RWPE1 (cell line): ENCODE data around the gene EMID1.
A peak's percentile ranks its signal among the peaks of the same experiment; 100 is the strongest.
"Not testable (repeated sequence)": the region's sequence is repeated elsewhere in the genome, so short reads cannot be mapped to it uniquely, and the experiment has no call there.

Source experiments
- CTCF ChIA-PET: fragments of 350-600 bp; sonication (Branson Sonifier 250); formaldehyde crosslinking; extraction: SDS; loops from one replicate; lab custom pipeline; 2021; lab: Yijun Ruan, JAX
- POLR2A ChIA-PET: fragments of 400-600 bp; formaldehyde crosslinking; extraction: SDS; loops from one replicate; lab custom pipeline; 2020; ENCODE audit warnings: antibody characterized with exemption; ENCODE audit not compliant: low non-redundant PET; lab: Yijun Ruan, JAX
- DNase-seq: peaks from one replicate; pipeline ENCODE4 v3.0.0; 2012; ENCODE audit warnings: low spot score
- H3K27ac ChIP-seq: fragments of 450-650 bp; 2 replicates; pipeline ENCODE4 v1.5.1; 2017
- CTCF ChIP-seq: fragments of 450-650 bp; conservative IDR thresholded peaks from 2 replicates; pipeline ENCODE4 v1.5.1; 2017; ENCODE audit warnings: low read depth, mild to moderate bottlenecking

EMID1 gene

DNA sequence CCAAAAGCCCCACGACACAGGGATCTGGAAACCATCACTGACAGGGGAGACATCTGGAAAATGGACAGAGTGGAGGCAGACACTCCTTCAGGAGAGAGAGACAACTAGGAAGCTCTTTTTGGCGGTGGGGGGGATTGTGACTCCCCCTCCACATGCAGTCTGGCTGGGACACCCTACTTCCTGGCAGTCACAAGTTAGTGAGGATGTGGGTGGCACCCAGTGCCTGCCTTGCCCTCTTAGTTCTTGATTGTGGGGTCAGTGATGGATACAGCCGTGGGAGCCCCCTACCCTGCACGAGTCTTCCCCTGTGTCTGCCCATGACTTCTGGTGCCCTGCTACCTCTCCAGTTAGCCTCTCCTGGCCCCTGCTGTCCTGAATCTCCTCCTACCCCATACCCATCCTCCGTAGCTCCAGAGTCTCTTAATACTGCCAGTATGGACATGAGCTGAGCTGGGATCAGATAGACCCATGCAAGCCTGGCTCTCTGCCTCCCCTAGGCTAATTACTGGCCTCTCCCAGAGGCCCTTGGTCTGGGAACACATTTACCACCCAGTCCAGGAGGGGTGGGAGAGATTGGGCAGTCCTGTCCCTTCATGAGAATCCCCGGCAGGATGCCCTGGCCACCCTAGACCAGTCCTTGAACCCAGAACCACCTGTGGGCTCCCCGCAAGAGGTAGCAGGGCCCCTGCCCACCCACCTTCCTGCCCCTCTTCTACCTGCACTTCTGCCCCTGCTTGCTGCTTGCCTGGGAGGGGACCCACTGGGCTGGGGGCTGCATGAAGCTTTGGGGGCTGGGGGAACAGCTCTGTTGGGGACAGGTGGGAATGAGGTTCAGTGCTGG, 39.3 kb downstream of the EMID1 start:
- no peak for DNase-seq
- H3K27ac ChIP-seq, result no peak overlapping the region
- TF ChIP-seq CTCF, result no peak
- ChIA-PET POLR2A (no interaction called here), CTCF (interaction anchor here (0.6 to 1.3 kb wide), 13 partner anchors 8 to 1195 kb away, joined by 3 to 8 read pairs (median 3); no protein-coding TSS in a partner anchor)

GRCh38 chr22:29245626-29246385, 40.1 kb downstream of the EMID1 start:
- ChIA-PET CTCF (interaction anchor here (0.6 to 1.3 kb wide), 19 partner anchors 9 to 1195 kb away, joined by 3 to 8 read pairs (median 3); no protein-coding TSS in a partner anchor), POLR2A (no interaction called here)
- peak; percentile 42 for DNase-seq
- TF ChIP-seq CTCF, result peak; percentile 96
- H3K27ac ChIP-seq, result no peak overlapping the region

- DNase-seq, POLR2A ChIA-PET, H3K27ac ChIP-seq: not testable (repeated sequence)
- CTCF ChIA-PET, result interaction anchor here (0.6 kb wide), 1 partner anchor 45 kb away, joined by 3 read pairs; no protein-coding TSS in a partner anchor
These were observed 42.2 kb downstream of the EMID1 start for GRCh38 chr22:29247891-29248290.

- TF ChIP-seq CTCF, result no peak
- ChIA-PET POLR2A (no interaction called here), CTCF (no interaction called here)
- no peak for DNase-seq
- no peak overlapping the region for H3K27ac ChIP-seq
These were observed 45.6 kb downstream of the EMID1 start for GRCh38 chr22:29251265-29251664.

DNA sequence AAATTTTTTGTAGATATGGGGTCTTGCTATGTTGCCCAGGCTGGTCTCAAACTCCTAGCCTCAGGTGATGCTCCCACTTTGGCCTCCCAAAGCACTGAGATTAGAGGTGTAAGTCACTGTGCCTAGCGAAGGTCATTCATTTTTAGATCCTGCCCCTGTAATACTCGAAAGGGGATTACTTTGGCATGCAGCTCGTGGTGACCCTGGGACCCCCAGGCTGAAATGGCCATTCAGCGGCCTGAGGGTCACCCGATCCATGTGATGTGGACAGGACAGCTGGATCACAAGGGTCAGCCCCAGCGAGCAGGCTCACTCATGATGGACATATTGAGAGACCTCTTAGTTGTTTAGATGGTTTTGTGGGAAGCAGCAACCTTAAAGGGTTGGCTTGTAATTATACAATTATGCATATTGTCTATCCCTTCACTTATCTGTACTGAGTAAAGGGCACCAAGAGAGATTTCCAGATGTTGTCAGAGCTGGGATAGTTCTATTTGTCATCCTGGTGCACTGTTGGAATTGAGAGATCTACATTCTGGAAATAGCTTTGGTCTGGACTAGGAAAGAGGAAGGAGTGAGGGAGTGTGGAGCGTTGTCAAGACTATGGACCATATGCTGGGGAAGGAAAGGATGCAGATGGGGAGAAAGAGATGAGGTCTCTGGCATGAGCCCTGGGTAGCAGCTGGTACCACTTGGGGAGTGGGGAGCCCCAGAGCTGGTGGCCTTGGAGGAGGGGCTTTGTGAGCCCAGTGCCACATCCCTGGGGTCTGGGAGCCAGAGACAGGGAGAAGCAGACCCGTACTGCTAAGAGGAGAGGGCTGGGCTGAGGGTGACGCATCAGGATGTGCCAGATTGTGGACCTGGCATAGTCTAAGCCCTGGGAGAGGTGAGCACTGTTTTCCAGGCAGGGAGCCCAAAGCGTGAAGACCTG, 46.5 kb downstream of the EMID1 start:
- CTCF ChIA-PET, result interaction anchor here (0.6 to 1.0 kb wide), 2 partner anchors 98 to 820 kb away, joined by 3 read pairs; no protein-coding TSS in a partner anchor
- no peak overlapping the region for H3K27ac ChIP-seq
- POLR2A ChIA-PET, result no interaction called here
- no peak for DNase-seq
- TF ChIP-seq CTCF, result no peak

- CTCF ChIA-PET, result interaction anchor here (0.7 kb wide), 1 partner anchor 182 kb away, joined by 3 read pairs; no protein-coding TSS in a partner anchor
- no peak for DNase-seq
- POLR2A ChIA-PET, result no interaction called here
- TF ChIP-seq CTCF, result no peak
- H3K27ac ChIP-seq, result no peak overlapping the region
These were observed 48.0 kb downstream of the EMID1 start for GRCh38 chr22:29253561-29254285.
